Measurements from ENCODE around the gene NNT. TPM values are rescaled to one million over a fixed set of nuclear protein-coding genes. Genes with fewer than 3 reads are reported as not detected.

The NNT gene
- polyA plus RNA-seq, 1 donor (not counting 4 experiments of a cell fraction or from before 2014, with no cell fraction given): 23.3 TPM

GRCh38 chr5:43691893-43692292 lies 88.9 kb downstream of the NNT start:
- FAIRE-seq (no peak), DNase-seq (ENCODE audit: low read depth, low spot score) (no peak)
- H3K27ac ChIP-seq (ENCODE audit: control insufficient read depth, insufficient read depth, low read length): no peak overlapping the region
- H3K79me2 ChIP-seq (ENCODE audit: control insufficient read depth, insufficient read depth, low read length): no peaks in the 10 kb centered on the region
- no peaks in the 10 kb centered on the region for H3K27me3 ChIP-seq (ENCODE audit: control insufficient read depth, extremely low read depth, insufficient read depth, low read length)
- H3K4me2 ChIP-seq (ENCODE audit: control insufficient read depth, extremely low read depth, insufficient read depth, low read depth, low read length): no peak overlapping the region
- TF ChIP-seq EZH2 (IDR thresholded peaks at IDR 0.05; ENCODE audit: low read length): no peak
- TF ChIP-seq CTCF (optimal IDR thresholded peaks at IDR 0.05 in 1 of 3, IDR thresholded peaks at IDR 0.05 in 1 of 3, conservative IDR thresholded peaks at IDR 0.05 in 1 of 3; ENCODE audit: extremely low read depth in 1 of 3, insufficient read depth in 2 of 3, low read length in 3 of 3): no peak
- H3K9ac ChIP-seq (ENCODE audit: control insufficient read depth, extremely low read depth, insufficient read depth, low read length): no peak overlapping the region
- H3K9me1 ChIP-seq (ENCODE audit: control insufficient read depth, extremely low read depth, insufficient read depth, low read length): no peaks in the 10 kb centered on the region
- H3K4me3 ChIP-seq (ENCODE audit: control insufficient read depth in 2 of 3, extremely low read depth in 1 of 3, insufficient read depth in 2 of 3, low read depth in 1 of 3, low read length in 3 of 3): no peak overlapping the region
- H3K4me1 ChIP-seq (ENCODE audit: control insufficient read depth, extremely low read depth, insufficient read depth, low read length): no peaks in the 10 kb centered on the region
- dilution Hi-C loops (cut with MboI; ENCODE audit: extremely low pct_ligation_motif_present, low sequenced_read_pairs): no loop called here
- H4K20me1 ChIP-seq (ENCODE audit: control insufficient read depth, extremely low read depth, insufficient read depth, low read length): no peaks in the 10 kb centered on the region
- no peaks in the 10 kb centered on the region for H3K36me3 ChIP-seq (ENCODE audit: control insufficient read depth in 2 of 2, extremely low read depth in 1 of 2, insufficient read depth in 2 of 2, low read length in 2 of 2)
- H3K9me3 ChIP-seq (ENCODE audit: control insufficient read depth, low read depth, low read length): no peaks in the 10 kb centered on the region
- no peak overlapping the region for H2AFZ ChIP-seq (ENCODE audit: control insufficient read depth, low read length)

DNA sequence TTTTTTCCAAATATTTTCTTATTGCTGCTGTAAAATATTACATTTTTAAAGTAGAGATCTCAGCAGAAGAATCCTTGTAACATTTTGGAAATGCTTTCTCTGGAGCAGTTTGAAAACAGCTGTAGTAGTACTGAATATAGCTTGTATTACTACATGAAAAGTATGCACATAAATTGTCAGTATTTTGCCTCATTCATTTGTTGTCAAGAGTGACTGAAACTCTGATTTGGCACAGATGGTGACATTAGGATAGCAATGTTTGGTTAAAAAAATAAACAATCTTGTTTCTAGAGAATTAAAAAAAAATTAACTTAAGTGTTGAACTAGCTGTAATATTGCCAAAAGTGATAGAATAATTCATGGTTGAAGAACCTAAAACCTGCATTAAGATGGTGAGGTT lies 90.4 kb downstream of the NNT start:
- Histone ChIP-seq H3K9me1 (ENCODE audit: control insufficient read depth, extremely low read depth, insufficient read depth, low read length) (no peaks in the 10 kb centered on the region), H3K9ac (ENCODE audit: control insufficient read depth, extremely low read depth, insufficient read depth, low read length) (no peak overlapping the region), H3K9me3 (ENCODE audit: control insufficient read depth, low read depth, low read length) (no peaks in the 10 kb centered on the region), H3K27me3 (ENCODE audit: control insufficient read depth, extremely low read depth, insufficient read depth, low read length) (no peaks in the 10 kb centered on the region), H4K20me1 (ENCODE audit: control insufficient read depth, extremely low read depth, insufficient read depth, low read length) (no peaks in the 10 kb centered on the region), H3K79me2 (ENCODE audit: control insufficient read depth, insufficient read depth, low read length) (no peaks in the 10 kb centered on the region), H3K4me1 (ENCODE audit: control insufficient read depth, extremely low read depth, insufficient read depth, low read length) (no peaks in the 10 kb centered on the region), H3K4me3 (ENCODE audit: control insufficient read depth in 2 of 3, extremely low read depth in 1 of 3, insufficient read depth in 2 of 3, low read depth in 1 of 3, low read length in 3 of 3) (no peak overlapping the region), H3K27ac (ENCODE audit: control insufficient read depth, insufficient read depth, low read length) (no peak overlapping the region), H2AFZ (ENCODE audit: control insufficient read depth, low read length) (no peak overlapping the region), H3K4me2 (ENCODE audit: control insufficient read depth, extremely low read depth, insufficient read depth, low read depth, low read length) (no peak overlapping the region), H3K36me3 (ENCODE audit: control insufficient read depth in 2 of 2, extremely low read depth in 1 of 2, insufficient read depth in 2 of 2, low read length in 2 of 2) (no peaks in the 10 kb centered on the region)
- dilution Hi-C loops (cut with MboI; ENCODE audit: extremely low pct_ligation_motif_present, low sequenced_read_pairs): no loop called here
- FAIRE-seq: no peak
- TF ChIP-seq CTCF (optimal IDR thresholded peaks at IDR 0.05 in 1 of 3, IDR thresholded peaks at IDR 0.05 in 1 of 3, conservative IDR thresholded peaks at IDR 0.05 in 1 of 3; ENCODE audit: extremely low read depth in 1 of 3, insufficient read depth in 2 of 3, low read length in 3 of 3): no peak
- TF ChIP-seq EZH2 (IDR thresholded peaks at IDR 0.05; ENCODE audit: low read length): no peak
- no peak for DNase-seq (ENCODE audit: low read depth, low spot score)

Measured in keratinocyte (primary cell).